Endothelial cell of umbilical vein (primary cell): ENCODE results near the gene GOLGA8J. TPM values are rescaled to one million over a fixed set of nuclear protein-coding genes. Genes with fewer than 3 reads are reported as not detected.
"Not testable (repeated sequence)": the region's sequence is repeated elsewhere in the genome, so short reads cannot be mapped to it uniquely, and the experiment has no call there.

Experiments
- BruUV-seq: library from RNA; stranded (reverse); fragments of 400-500 nt; replicated peaks from 2 replicates; lab custom pipeline; 2021; lab: Mats Ljungman, UMichigan
- CTCF ChIA-PET: fragments of 300-600, 350-600 bp; sonication (Branson Sonifier 250); formaldehyde crosslinking; loops from one replicate; lab custom pipeline; 2021; ENCODE audit warnings: antibody characterized with exemption, inconsistent platforms; lab: Charles Lee
- POLR2A ChIA-PET: fragments of 300-600, 350-600 bp; sonication (Branson Sonifier 250); formaldehyde crosslinking; loops from one replicate; lab custom pipeline; 2021; ENCODE audit warnings: antibody characterized with exemption, inconsistent platforms; lab: Charles Lee
- DNase-seq: peaks from one replicate; pipeline ENCODE4 v3.0.0-alpha.2; 2011; ENCODE audit warnings: low read depth, low spot score
- FAIRE-seq: peaks from 2 replicates; lab custom pipeline; 2011; peaks lifted over from hg19 to GRCh38; lab: Jason Lieb, UNC
- H2AFZ ChIP-seq: 2 replicates; pipeline ENCODE4 v1.6.0; 2012; ENCODE audit warnings: low read depth, low read length, control low read depth, inconsistent platforms
- H3K27ac ChIP-seq: 2 replicates; pipeline ENCODE4 v1.5.1; 2011; ENCODE audit warnings: low read depth, mild to moderate bottlenecking, control low read depth, low read length, moderate library complexity; ENCODE audit not compliant: insufficient read depth
- H3K27me3 ChIP-seq, 2 experiments: 2 replicates each; pipeline versions ENCODE4 v1.6.0 to v1.6.1; 2011; ENCODE audit warnings: low read length in 2 of 2, mixed read lengths in 1 of 2; ENCODE audit not compliant: control insufficient read depth in 2 of 2, insufficient read depth in 2 of 2
- H3K36me3 ChIP-seq, 2 experiments: 2 replicates in 1 of 2; 3 replicates in 1 of 2; pipeline ENCODE4 v1.5.1; 2011; ENCODE audit warnings: low read length in 2 of 2, mild to moderate bottlenecking in 1 of 2, moderate library complexity in 1 of 2; ENCODE audit not compliant: control insufficient read depth in 2 of 2, insufficient read depth in 2 of 2; ENCODE audit errors: extremely low read depth in 1 of 2
- H3K4me1 ChIP-seq: 3 replicates; pipeline ENCODE4 v1.5.1; 2011; ENCODE audit warnings: mild to moderate bottlenecking, low read length; ENCODE audit not compliant: control insufficient read depth, insufficient read depth; ENCODE audit errors: extremely low read depth
- H3K4me2 ChIP-seq: 2 replicates; pipeline ENCODE4 v1.6.1; 2011; ENCODE audit warnings: low read length, control low read depth, mixed read lengths; ENCODE audit not compliant: insufficient read depth
- H3K4me3 ChIP-seq, 3 experiments: fragments of 200-600 bp in 1 of 3; sonication (generic), shearing (Covaris generic) in 1 of 3; replicated peaks in 1 of 3; 2 replicates each; pipeline ENCODE4 v1.5.1; 2011 to 2016; ENCODE audit warnings: control low read depth in 3 of 3, low read length in 3 of 3, mild to moderate bottlenecking in 2 of 3, inconsistent platforms in 1 of 3, low read depth in 1 of 3, moderate library complexity in 1 of 3; ENCODE audit not compliant: insufficient read depth in 1 of 3
- H3K79me2 ChIP-seq: 2 replicates; pipeline ENCODE4 v1.6.0; 2012; ENCODE audit warnings: low read length, inconsistent platforms; ENCODE audit not compliant: control insufficient read depth, insufficient read depth
- H3K9ac ChIP-seq: replicated peaks from 2 replicates; pipeline ENCODE3; 2011; ENCODE audit warnings: low read length, control low read depth; ENCODE audit not compliant: insufficient read depth; ENCODE audit errors: extremely low read depth
- H3K9me1 ChIP-seq: replicated peaks from 3 replicates; pipeline ENCODE4 v1.6.0; 2011; ENCODE audit warnings: mild to moderate bottlenecking, low read length; ENCODE audit not compliant: control insufficient read depth, insufficient read depth; ENCODE audit errors: extremely low read depth
- H3K9me3 ChIP-seq: replicated peaks from 2 replicates; pipeline ENCODE4 v1.5.1; 2012; ENCODE audit warnings: low read length, inconsistent platforms; ENCODE audit not compliant: control insufficient read depth, insufficient read depth
- H4K20me1 ChIP-seq: replicated peaks from 2 replicates; pipeline ENCODE3; 2011; ENCODE audit warnings: mild to moderate bottlenecking, low read length; ENCODE audit not compliant: control insufficient read depth, insufficient read depth; ENCODE audit errors: extremely low read depth
- CTCF ChIP-seq, 2 donors: IDR thresholded peaks; 1 replicate in 1 of 2; 2 replicates in 1 of 2; pipeline ENCODE4 v1.5.1; 2011; ENCODE audit warnings: low read length in 2 of 2, mild to moderate bottlenecking in 2 of 2, moderate library complexity in 2 of 2, control low read depth in 1 of 2, inconsistent platforms in 1 of 2, low read depth in 1 of 2; ENCODE audit not compliant: insufficient read depth in 1 of 2; ENCODE audit errors: extremely low read depth in 1 of 2
- EZH2 ChIP-seq: IDR thresholded peaks from 2 replicates; pipeline ENCODE4 v1.6.1; 2012; ENCODE audit warnings: borderline replicate concordance, low read depth, mild to moderate bottlenecking, moderate library complexity, low read length, inconsistent platforms; ENCODE audit not compliant: severe bottlenecking
- FOS ChIP-seq: IDR thresholded peaks from 2 replicates; pipeline ENCODE4 v1.6.1; 2011; ENCODE audit warnings: mild to moderate bottlenecking, low read length, moderate library complexity, borderline replicate concordance; ENCODE audit not compliant: insufficient read depth
- GATA2 ChIP-seq: IDR thresholded peaks from 2 replicates; pipeline ENCODE4 v1.7.0; 2011; ENCODE audit warnings: low read depth, mild to moderate bottlenecking, moderate library complexity, mixed read lengths, low read length; ENCODE audit not compliant: insufficient read length, insufficient read depth
- JUN ChIP-seq: IDR thresholded peaks from 2 replicates; pipeline ENCODE4 v1.6.1; 2011; ENCODE audit warnings: borderline replicate concordance, low read depth; ENCODE audit not compliant: insufficient read length, insufficient read depth
- MAX ChIP-seq: IDR thresholded peaks from 2 replicates; pipeline ENCODE4 v1.6.1; 2011; ENCODE audit not compliant: insufficient read depth, insufficient read length
- MYC ChIP-seq: IDR thresholded peaks from one replicate; pipeline ENCODE4 v1.6.1; 2011; ENCODE audit warnings: mild to moderate bottlenecking, low read depth, low read length
- POLR2A ChIP-seq: IDR thresholded peaks from 2 replicates; pipeline ENCODE4 v1.6.1; 2012; ENCODE audit warnings: low read depth, mild to moderate bottlenecking, control low read depth, low read length
- POLR2AphosphoS5 ChIP-seq: IDR thresholded peaks from 2 replicates; pipeline ENCODE4 v1.6.1; 2012; ENCODE audit warnings: low read depth, mild to moderate bottlenecking, control low read depth, low read length, moderate library complexity; ENCODE audit not compliant: insufficient read depth
- dilution Hi-C: fragments of 300-500 bp; cut with MboI; formaldehyde crosslinking; loops from one replicate; pipeline ENCODE4 v1.15.0; 2019; ENCODE audit warnings: low sequenced_read_pairs; ENCODE audit not compliant: extremely low pct_ligation_motif_present
- intact Hi-C: fragments of 100-400 bp; cut with micrococcal nuclease; formaldehyde crosslinking; loops from one replicate; pipeline ENCODE4 v1.10.0; 2022
- polyA plus RNA-seq, 4 experiments: library from polyadenylated mRNA; depleted of rRNA in 3 of 4; stranded (reverse) in 3 of 4; unstranded in 1 of 4; fragments of >200 nt; gene quantifications; 2 replicates each; pipeline versions ENCODE4 v1.2.1 to v1.2.3, GENCODE V29; 2011 to 2012; ENCODE audit warnings: missing spikeins in 1 of 4
- total RNA-seq: library from RNA; stranded (reverse); gene quantifications from 2 replicates; pipeline ENCODE4 v1.2.3, GENCODE V29; 2021

GOLGA8J gene
- total and polyA plus RNA-seq, 2 donors (not counting 3 experiments of a cell fraction or from before 2014, with no cell fraction given), result not detected

- ChIA-PET CTCF (interaction anchor here (0.5 kb wide), 1 partner anchor 388 kb away, joined by 3 read pairs; no protein-coding TSS in a partner anchor), POLR2A (no interaction called here)
- no peak overlapping the region for H3K4me3 ChIP-seq
- no peaks in the 10 kb centered on the region for H3K79me2 ChIP-seq
- H3K9me3 ChIP-seq, result no peaks in the 10 kb centered on the region
- BruUV-seq, result no TSS peak
- H3K9me1 ChIP-seq, result no peaks in the 10 kb centered on the region
- H3K4me1 ChIP-seq, result no peaks in the 10 kb centered on the region
- FAIRE-seq, result no peak
- H3K27ac ChIP-seq, result no peak overlapping the region
- H3K4me2 ChIP-seq, result no peak overlapping the region
- no peaks in the 10 kb centered on the region for H3K36me3 ChIP-seq
- H3K9ac ChIP-seq, result no peak overlapping the region
- dilution Hi-C loops (no loop called here), intact Hi-C loops (loop anchor here (10.0 kb wide), 1 partner anchor 60 kb away; no protein-coding TSS in a partner anchor)
- H3K27me3 ChIP-seq, result no peaks in the 10 kb centered on the region
- H4K20me1 ChIP-seq, result no peaks in the 10 kb centered on the region
- DNase-seq, result no peak
- TF ChIP-seq FOS, result no peak
- TF ChIP-seq POLR2A, result no peak
- TF ChIP-seq POLR2AphosphoS5, result no peak
- no peak for TF ChIP-seq MYC
- TF ChIP-seq EZH2, result no peak
- TF ChIP-seq MAX, result no peak
- no peak for TF ChIP-seq JUN
- no peak for TF ChIP-seq GATA2
- TF ChIP-seq CTCF (IDR thresholded peaks at IDR 0.05; ENCODE audit: extremely low read depth in 1 of 2, insufficient read depth in 1 of 2, low read depth in 1 of 2, low read length in 2 of 2), result no peak
- no peak overlapping the region for H2AFZ ChIP-seq
These were observed 38.4 kb upstream of the GOLGA8J start for GRCh38 chr15:30044377-30044776.

- H3K4me3 ChIP-seq, H3K4me2 ChIP-seq, H3K9me3 ChIP-seq, H2AFZ ChIP-seq, CTCF ChIA-PET, POLR2A ChIA-PET, H3K27ac ChIP-seq, BruUV-seq, H3K27me3 ChIP-seq, H3K4me1 ChIP-seq, H4K20me1 ChIP-seq, H3K9me1 ChIP-seq, H3K79me2 ChIP-seq, FAIRE-seq, DNase-seq, H3K9ac ChIP-seq, dilution Hi-C loops, H3K36me3 ChIP-seq: not testable (repeated sequence)
- intact Hi-C loops, result loop anchor here (10.0 kb wide), 1 partner anchor 60 kb away; no protein-coding TSS in a partner anchor
These were observed 37.9 kb upstream of the GOLGA8J start for GRCh38 chr15:30044826-30045225.
